Upper lobe of right lung (tissue), 1 donor: ENCODE data around the gene GPX5. TPM values are rescaled to one million over a fixed set of nuclear protein-coding genes. Genes with fewer than 3 reads are reported as not detected.

ENCODE experiments used
- ATAC-seq: fragments of 200-7000 bp; cut with Tn5 transposase; one replicate; pipeline ENCODE4 v1.9.1; 2020; ENCODE audit warnings: mild to moderate bottlenecking, moderate library complexity
- DNase-seq: peaks from one replicate; pipeline ENCODE4 v3.0.0-alpha.2; 2020
- H3K27ac ChIP-seq: fragments of 200-600 bp; one replicate; pipeline ENCODE4 v1.8.0; 2022
- H3K27me3 ChIP-seq: fragments of 200-600 bp; one replicate; pipeline ENCODE4 v1.8.0; 2022; ENCODE audit warnings: mild to moderate bottlenecking
- H3K36me3 ChIP-seq: fragments of 200-600 bp; one replicate; pipeline ENCODE4 v1.8.0; 2022
- H3K4me1 ChIP-seq: fragments of 200-600 bp; one replicate; pipeline ENCODE4 v1.8.0; 2022
- H3K4me3 ChIP-seq: fragments of 200-600 bp; one replicate; pipeline ENCODE4 v1.8.0; 2022; ENCODE audit warnings: mild to moderate bottlenecking
- H3K9me3 ChIP-seq: fragments of 200-600 bp; one replicate; pipeline ENCODE4 v1.8.0; 2022
- intact Hi-C: fragments of 100-400 bp; cut with DNase I; formaldehyde crosslinking; loops from one replicate; pipeline ENCODE4 v1.11.0; 2022
- total RNA-seq: library from RNA; stranded (reverse); fragmentation: NEBNext Ultra II Directional; extraction: Animal tissue kit (Norgen Biotek cat#: 25700); gene quantifications from one replicate; pipeline ENCODE4 v1.2.1, GENCODE V29; 2021
- TF ChIP-seq, protein P1 (sequence below): fragments of 200-600 bp; IDR thresholded peaks from one replicate; pipeline ENCODE4 v1.8.0; 2022; ENCODE audit warnings: antibody characterized with exemption
- donor health status: DM: no; HTN: yes; CAD: no; lungs with severe emphysema.

GPX5 gene
- total RNA-seq, 1 donor from 2014 or later = not detected

- H3K36me3 ChIP-seq = no peaks in the 10 kb centered on the region
- DNase-seq (no peak), ATAC-seq (no peak)
- TF ChIP-seq, protein P1, sequence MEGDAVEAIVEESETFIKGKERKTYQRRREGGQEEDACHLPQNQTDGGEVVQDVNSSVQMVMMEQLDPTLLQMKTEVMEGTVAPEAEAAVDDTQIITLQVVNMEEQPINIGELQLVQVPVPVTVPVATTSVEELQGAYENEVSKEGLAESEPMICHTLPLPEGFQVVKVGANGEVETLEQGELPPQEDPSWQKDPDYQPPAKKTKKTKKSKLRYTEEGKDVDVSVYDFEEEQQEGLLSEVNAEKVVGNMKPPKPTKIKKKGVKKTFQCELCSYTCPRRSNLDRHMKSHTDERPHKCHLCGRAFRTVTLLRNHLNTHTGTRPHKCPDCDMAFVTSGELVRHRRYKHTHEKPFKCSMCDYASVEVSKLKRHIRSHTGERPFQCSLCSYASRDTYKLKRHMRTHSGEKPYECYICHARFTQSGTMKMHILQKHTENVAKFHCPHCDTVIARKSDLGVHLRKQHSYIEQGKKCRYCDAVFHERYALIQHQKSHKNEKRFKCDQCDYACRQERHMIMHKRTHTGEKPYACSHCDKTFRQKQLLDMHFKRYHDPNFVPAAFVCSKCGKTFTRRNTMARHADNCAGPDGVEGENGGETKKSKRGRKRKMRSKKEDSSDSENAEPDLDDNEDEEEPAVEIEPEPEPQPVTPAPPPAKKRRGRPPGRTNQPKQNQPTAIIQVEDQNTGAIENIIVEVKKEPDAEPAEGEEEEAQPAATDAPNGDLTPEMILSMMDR = no peak
- intact Hi-C loops = no loop called here
- no peak overlapping the region for H3K27ac ChIP-seq
- H3K9me3 ChIP-seq = no peaks in the 10 kb centered on the region
- no peak overlapping the region for H3K4me3 ChIP-seq
- H3K4me1 ChIP-seq = no peaks in the 10 kb centered on the region
- peaks cover 19% of the 10 kb centered on the region for H3K27me3 ChIP-seq
These were observed 3.0 kb upstream of the GPX5 start for GRCh38 chr6:28522594-28523240.

DNA sequence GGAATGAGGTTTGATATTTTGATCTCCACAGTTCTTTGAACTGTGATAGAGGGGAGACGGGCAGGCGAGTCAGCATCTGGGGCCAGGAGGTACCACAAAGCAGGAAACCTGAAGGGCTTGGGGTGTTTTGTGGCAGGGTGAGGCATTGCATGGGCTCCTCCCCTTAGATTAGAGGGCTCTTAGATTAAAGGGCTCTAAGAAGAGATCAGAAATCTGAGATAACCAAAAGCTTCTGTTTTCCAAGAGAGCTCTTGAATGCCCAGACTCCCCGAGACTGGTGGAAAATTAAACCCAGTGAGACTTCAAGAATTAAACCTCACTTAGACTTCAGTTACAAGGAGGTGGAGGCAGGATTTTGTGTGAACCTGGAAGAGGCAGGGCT is 2.4 kb upstream of the GPX5 start:
- H3K27me3 ChIP-seq = peaks cover 19% of the 10 kb centered on the region
- H3K9me3 ChIP-seq = no peaks in the 10 kb centered on the region
- no peak overlapping the region for H3K27ac ChIP-seq
- intact Hi-C loops = no loop called here
- no peaks in the 10 kb centered on the region for H3K4me1 ChIP-seq
- TF ChIP-seq, protein P1 = no peak
- H3K4me3 ChIP-seq = no peak overlapping the region
- no peak for ATAC-seq
- no peak for DNase-seq
- H3K36me3 ChIP-seq = no peaks in the 10 kb centered on the region

GRCh38 chr6:28530777-28531176 is 5.1 kb downstream of the GPX5 start:
- H3K27ac ChIP-seq = no peak overlapping the region
- ATAC-seq = no peak
- DNase-seq = no peak
- intact Hi-C loops = no loop called here
- H3K4me3 ChIP-seq = no peak overlapping the region
- no peaks in the 10 kb centered on the region for H3K36me3 ChIP-seq
- peaks cover 22% of the 10 kb centered on the region for H3K27me3 ChIP-seq
- no peaks in the 10 kb centered on the region for H3K9me3 ChIP-seq
- H3K4me1 ChIP-seq = no peaks in the 10 kb centered on the region
- TF ChIP-seq, protein P1 = no peak

GRCh38 chr6:28531479-28532128 is 5.9 kb downstream of the GPX5 start:
- intact Hi-C loops = no loop called here
- H3K4me3 ChIP-seq = no peak overlapping the region
- TF ChIP-seq, protein P1 = no peak
- H3K27ac ChIP-seq = no peak overlapping the region
- H3K4me1 ChIP-seq = no peaks in the 10 kb centered on the region
- no peaks in the 10 kb centered on the region for H3K9me3 ChIP-seq
- no peak for ATAC-seq
- H3K36me3 ChIP-seq = no peaks in the 10 kb centered on the region
- DNase-seq = no peak
- peaks cover 21% of the 10 kb centered on the region for H3K27me3 ChIP-seq

DNA sequence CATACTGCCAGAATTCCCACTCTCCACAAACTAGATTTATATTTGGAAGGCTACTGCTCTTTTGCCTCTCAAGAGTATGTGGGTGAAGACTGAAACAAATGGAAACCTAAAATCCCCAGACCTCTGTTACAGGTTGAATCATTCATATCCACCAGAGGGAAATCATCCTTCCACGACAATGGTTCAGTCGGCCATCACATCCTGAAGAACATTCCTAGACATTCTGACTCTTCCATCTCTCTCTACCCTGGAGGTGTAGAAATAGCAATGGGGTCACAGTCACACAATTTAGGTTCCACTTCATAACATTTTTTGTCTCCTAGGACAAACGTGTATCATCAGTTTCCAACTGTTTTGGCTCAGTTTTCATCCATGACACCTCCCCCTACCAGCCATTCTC is 8.6 kb downstream of the GPX5 start:
- TF ChIP-seq, protein P1 = no peak
- Histone ChIP-seq H3K9me3 (no peaks in the 10 kb centered on the region), H3K36me3 (no peaks in the 10 kb centered on the region), H3K27ac (no peak overlapping the region), H3K4me1 (no peaks in the 10 kb centered on the region), H3K27me3 (peaks cover 41% of the 10 kb centered on the region), H3K4me3 (no peak overlapping the region)
- intact Hi-C loops = no loop called here
- ATAC-seq (no peak), DNase-seq (no peak)
